Peyer's patch (tissue), 4 donors: ENCODE results near the gene LCN10.
A peak's percentile ranks its signal among the peaks of the same experiment; 100 is the strongest.

ENCODE experiments used
- CTCF ChIP-seq, 6 experiments: fragments of 450-650 bp in 4 of 6; fragments of 200-600 bp in 2 of 6; sonication (generic) in 1 of 6; IDR thresholded peaks; one replicate each; pipeline ENCODE4 v1.5.1; 2017 to 2019; ENCODE audit warnings: antibody characterized with exemption in 6 of 6, mild to moderate bottlenecking in 3 of 6, moderate library complexity in 1 of 6
- POLR2A ChIP-seq, 2 donors: fragments of 450-650 bp; IDR thresholded peaks; one replicate each; pipeline ENCODE4 v1.5.1; 2017; ENCODE audit warnings: antibody characterized with exemption in 2 of 2, mild to moderate bottlenecking in 2 of 2, moderate library complexity in 2 of 2

- peak in 1 of 6 experiments; percentile 24 for TF ChIP-seq CTCF (IDR thresholded peaks at IDR 0.05)
- TF ChIP-seq POLR2A (IDR thresholded peaks at IDR 0.05): no peak
These were observed 23.4 kb downstream of the LCN10 start for GRCh38 chr9:136719195-136719880.
